Brain microvascular endothelial cell (primary cell): Measurements from ENCODE around the gene TET1.
A peak's percentile ranks its signal among the peaks of the same experiment; 100 is the strongest.

ENCODE experiments used
- DNase-seq: peaks from one replicate; pipeline ENCODE4 v3.0.0-alpha.2; 2020
- H3K27ac ChIP-seq: fragments of 250-450 bp; sonication (Bioruptor Pico); 2 replicates; pipeline ENCODE4 v1.5.1; 2020; ENCODE audit warnings: mild to moderate bottlenecking, moderate library complexity
- H3K27me3 ChIP-seq: fragments of 250-450 bp; sonication (Bioruptor Pico); replicated peaks from 2 replicates; pipeline ENCODE4 v1.5.1; 2020; ENCODE audit warnings: mild to moderate bottlenecking
- H3K36me3 ChIP-seq: fragments of 250-450 bp; sonication (Bioruptor Pico); replicated peaks from 2 replicates; pipeline ENCODE4 v1.5.1; 2020; ENCODE audit warnings: mild to moderate bottlenecking
- H3K4me3 ChIP-seq: 2 replicates; pipeline ENCODE4 v1.5.1; 2011; ENCODE audit warnings: low read depth, mild to moderate bottlenecking, control low read depth, low read length, moderate library complexity
- CTCF ChIP-seq: IDR thresholded peaks from 2 replicates; pipeline ENCODE4 v1.5.1; 2011; ENCODE audit warnings: low read depth, mild to moderate bottlenecking, moderate library complexity, low read length, control low read depth, inconsistent platforms; ENCODE audit errors: missing control alignments
- in situ Hi-C: cut with HindIII; loops from 2 replicates; pipeline ENCODE4 v1.10.0; 2017; ENCODE audit warnings: low sequenced_read_pairs, low pct_ligation_motif_present

Gene TET1

GRCh38 chr10:68599771-68600040 lies 39.6 kb downstream of the TET1 start:
- in situ Hi-C loops = no loop called here
- Histone ChIP-seq H3K4me3 (peak overlapping the region; percentile 56), H3K27ac (peak overlapping the region; percentile 42), H3K36me3 (no peaks in the 10 kb centered on the region), H3K27me3 (no peaks in the 10 kb centered on the region)
- no peak for TF ChIP-seq CTCF
- DNase-seq = no peak

DNA sequence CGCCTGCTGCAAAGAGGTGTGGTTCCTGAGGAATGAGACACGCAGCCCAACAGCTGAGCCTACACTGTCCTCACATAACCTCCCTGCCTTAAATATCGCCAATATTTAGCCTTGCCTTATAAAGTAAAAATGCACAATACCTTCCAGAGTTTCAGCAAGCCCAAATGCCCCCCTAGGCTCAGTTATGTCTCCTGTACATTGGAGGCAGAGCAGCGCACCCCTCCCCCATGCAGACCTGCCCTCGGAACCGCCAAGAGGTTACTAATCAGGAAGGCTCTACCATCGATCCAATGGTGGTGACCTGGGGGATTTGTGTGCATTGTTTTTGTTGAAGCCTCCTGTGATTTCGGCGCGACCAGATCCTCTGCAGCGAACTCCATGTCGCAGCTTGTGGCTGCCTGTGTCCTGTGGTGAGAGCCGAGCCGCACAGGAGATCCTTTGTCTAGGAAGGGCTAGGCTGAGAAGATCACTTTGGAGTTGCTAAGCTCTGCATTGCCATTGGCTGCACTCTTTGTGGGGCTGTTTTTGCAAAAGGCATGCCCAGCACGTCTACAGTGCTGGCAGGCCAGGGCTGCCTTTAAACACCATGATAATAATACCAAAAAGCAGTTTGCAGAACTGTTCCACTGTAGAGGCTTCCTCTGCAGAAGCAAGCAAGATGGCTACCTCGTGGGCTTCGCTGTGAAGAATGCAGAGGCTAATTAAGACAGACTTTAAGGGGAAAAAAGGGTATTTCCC lies 40.1 kb downstream of the TET1 start:
- TF ChIP-seq CTCF = no peak
- H3K4me3 ChIP-seq = peak overlapping the region; percentile 56
- no peaks in the 10 kb centered on the region for H3K36me3 ChIP-seq
- H3K27ac ChIP-seq = peak overlapping the region; percentile 42
- H3K27me3 ChIP-seq = no peaks in the 10 kb centered on the region
- in situ Hi-C loops = no loop called here
- peak; percentile 70 for DNase-seq

DNA sequence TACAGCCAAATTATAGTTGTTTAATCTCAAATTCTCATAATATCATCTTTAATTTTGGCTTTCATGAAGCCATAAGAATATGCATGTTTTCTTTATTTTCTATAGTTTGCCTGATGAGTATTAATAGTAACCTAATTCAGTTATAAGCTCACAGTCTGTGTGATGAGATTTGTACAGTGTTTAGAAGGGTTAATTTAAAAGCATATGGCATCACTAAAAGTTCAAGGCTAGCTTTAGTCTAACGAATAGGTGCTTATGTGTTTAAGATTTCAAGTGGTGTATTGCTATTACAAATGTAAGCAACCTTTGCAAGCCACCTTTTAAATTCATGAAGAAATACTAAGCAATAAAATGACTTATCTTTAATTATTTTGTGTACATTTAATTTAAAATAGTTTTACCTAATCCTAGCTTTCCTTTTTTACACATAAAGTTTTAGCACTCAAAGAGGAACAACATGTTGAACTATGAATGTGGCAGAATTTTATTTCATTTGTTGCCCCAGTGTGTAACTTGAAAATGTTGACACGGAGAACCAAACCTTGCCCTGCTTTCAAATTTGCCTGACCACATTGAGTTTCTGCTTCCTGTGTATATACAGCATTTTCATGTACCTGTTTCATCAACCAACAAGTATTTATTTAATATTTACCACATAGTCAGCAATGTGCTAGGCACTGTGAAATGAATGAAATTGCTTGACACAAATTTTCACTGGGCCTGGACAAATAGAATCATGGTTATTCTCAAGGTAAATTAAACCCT lies 41.5 kb downstream of the TET1 start:
- no peak for TF ChIP-seq CTCF
- in situ Hi-C loops = no loop called here
- Histone ChIP-seq H3K36me3 (no peaks in the 10 kb centered on the region), H3K4me3 (peak overlapping the region; percentile 56), H3K27me3 (no peaks in the 10 kb centered on the region), H3K27ac (no peak overlapping the region)
- no peak for DNase-seq

GRCh38 chr10:68602434-68602833 lies 42.3 kb downstream of the TET1 start:
- no peak overlapping the region for H3K4me3 ChIP-seq
- in situ Hi-C loops = no loop called here
- DNase-seq = no peak
- TF ChIP-seq CTCF = no peak
- H3K27ac ChIP-seq = no peak overlapping the region
- no peaks in the 10 kb centered on the region for H3K27me3 ChIP-seq
- H3K36me3 ChIP-seq = no peaks in the 10 kb centered on the region

DNA sequence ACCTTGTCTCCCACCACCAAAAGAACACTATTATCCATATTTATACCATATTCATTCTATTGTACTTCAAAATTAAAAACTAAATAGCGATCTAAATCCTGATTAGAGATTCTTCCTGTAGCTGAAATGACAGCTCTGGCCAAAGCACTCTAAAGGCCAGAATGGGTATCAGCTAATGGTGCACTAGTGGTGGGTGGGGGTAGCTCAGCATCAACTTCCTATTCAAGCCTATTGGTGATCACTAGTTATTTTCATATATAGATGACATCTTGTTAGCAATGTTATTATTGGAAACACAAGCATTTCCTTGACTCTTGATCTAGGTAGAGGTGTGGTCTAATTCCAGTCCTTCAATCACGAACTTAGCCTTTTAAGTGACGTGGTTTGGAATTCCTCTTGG lies 43.6 kb downstream of the TET1 start:
- in situ Hi-C loops = no loop called here
- TF ChIP-seq CTCF = no peak
- no peak overlapping the region for H3K4me3 ChIP-seq
- DNase-seq = no peak
- no peaks in the 10 kb centered on the region for H3K27me3 ChIP-seq
- no peak overlapping the region for H3K27ac ChIP-seq
- H3K36me3 ChIP-seq = no peaks in the 10 kb centered on the region
